NCI-H187 treated with DMSO at 0.1 percent for 48 hours (cell line): ENCODE data around the gene NR0B1.

Experiments
- DNase-seq: peaks from one replicate; lab custom pipeline; 2025; lab: John Stamatoyannopoulos, UW

The NR0B1 gene

GRCh38 chrX:30270639-30271038, 38.6 kb downstream of the NR0B1 start:
- DNase-seq: no peak

GRCh38 chrX:30262763-30263162, 46.4 kb downstream of the NR0B1 start:
- no peak for DNase-seq

- DNase-seq: no peak
Measured at GRCh38 chrX:30261012-30261411, 48.2 kb downstream of the NR0B1 start.

DNA sequence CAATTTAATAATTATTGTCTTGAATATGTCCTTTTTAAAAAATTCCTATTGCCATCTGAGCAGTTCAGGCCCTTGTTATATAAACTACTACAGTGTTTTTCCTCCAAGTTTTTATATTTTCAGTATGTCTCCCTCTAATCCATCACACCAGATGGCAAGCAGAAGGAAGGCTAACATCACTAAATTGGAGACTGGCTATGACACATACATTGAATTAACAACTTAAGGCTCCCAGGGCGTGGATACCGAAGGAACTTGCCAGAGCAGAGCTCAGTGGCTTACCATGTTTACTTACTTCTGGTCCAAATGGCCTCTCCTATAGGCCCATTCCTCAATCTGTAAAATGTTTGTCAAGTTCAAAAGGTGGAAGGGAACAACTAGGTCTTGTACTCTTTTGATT, 49.3 kb downstream of the NR0B1 start:
- no peak for DNase-seq
